RWPE2 (cell line): ENCODE data around the gene OTOR.

ENCODE experiments used
- ATAC-seq: fragments of 200-7000 bp; cut with Tn5 transposase; 3 replicates; pipeline ENCODE4 v1.9.1; 2021; ENCODE audit warnings: low read depth
- DNase-seq: peaks from one replicate; pipeline ENCODE4 v3.0.0-alpha.2; 2020; ENCODE audit warnings: low spot score
- H3K27ac ChIP-seq: fragments of 450-650 bp; 2 replicates; pipeline ENCODE4 v1.5.1; 2017; ENCODE audit warnings: mild to moderate bottlenecking; ENCODE audit not compliant: poor library complexity, severe bottlenecking
- H3K27me3 ChIP-seq: fragments of 250-450 bp; sonication (Bioruptor Pico); 2 replicates; pipeline ENCODE4 v1.5.1; 2021; ENCODE audit warnings: mild to moderate bottlenecking, moderate library complexity; ENCODE audit not compliant: insufficient read depth, poor library complexity, severe bottlenecking
- H3K36me3 ChIP-seq: fragments of 250-450 bp; sonication (Bioruptor Pico); 2 replicates; pipeline ENCODE4 v1.5.1; 2020; ENCODE audit warnings: low read depth, mild to moderate bottlenecking, moderate library complexity
- H3K4me1 ChIP-seq: fragments of 250-450 bp; sonication (Bioruptor Pico); 2 replicates; pipeline ENCODE4 v1.5.1; 2021; ENCODE audit warnings: mild to moderate bottlenecking, moderate library complexity; ENCODE audit not compliant: insufficient read depth, poor library complexity, severe bottlenecking
- H3K4me3 ChIP-seq: fragments of 250-450 bp; sonication (Bioruptor Pico); 2 replicates; pipeline ENCODE4 v1.5.1; 2021; ENCODE audit warnings: mild to moderate bottlenecking, moderate library complexity; ENCODE audit not compliant: severe bottlenecking
- H3K9me3 ChIP-seq: fragments of 250-450 bp; sonication (Bioruptor Pico); 2 replicates; pipeline ENCODE4 v1.5.1; 2021; ENCODE audit warnings: mild to moderate bottlenecking, moderate library complexity; ENCODE audit not compliant: severe bottlenecking
- TF ChIP-seq, protein P1 (sequence below): fragments of 450-650 bp; IDR thresholded peaks from one replicate; pipeline ENCODE4 v1.5.1; 2017; ENCODE audit warnings: mild to moderate bottlenecking, moderate library complexity; ENCODE audit not compliant: poor library complexity, severe bottlenecking

OTOR gene, protein sequence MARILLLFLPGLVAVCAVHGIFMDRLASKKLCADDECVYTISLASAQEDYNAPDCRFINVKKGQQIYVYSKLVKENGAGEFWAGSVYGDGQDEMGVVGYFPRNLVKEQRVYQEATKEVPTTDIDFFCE

DNA sequence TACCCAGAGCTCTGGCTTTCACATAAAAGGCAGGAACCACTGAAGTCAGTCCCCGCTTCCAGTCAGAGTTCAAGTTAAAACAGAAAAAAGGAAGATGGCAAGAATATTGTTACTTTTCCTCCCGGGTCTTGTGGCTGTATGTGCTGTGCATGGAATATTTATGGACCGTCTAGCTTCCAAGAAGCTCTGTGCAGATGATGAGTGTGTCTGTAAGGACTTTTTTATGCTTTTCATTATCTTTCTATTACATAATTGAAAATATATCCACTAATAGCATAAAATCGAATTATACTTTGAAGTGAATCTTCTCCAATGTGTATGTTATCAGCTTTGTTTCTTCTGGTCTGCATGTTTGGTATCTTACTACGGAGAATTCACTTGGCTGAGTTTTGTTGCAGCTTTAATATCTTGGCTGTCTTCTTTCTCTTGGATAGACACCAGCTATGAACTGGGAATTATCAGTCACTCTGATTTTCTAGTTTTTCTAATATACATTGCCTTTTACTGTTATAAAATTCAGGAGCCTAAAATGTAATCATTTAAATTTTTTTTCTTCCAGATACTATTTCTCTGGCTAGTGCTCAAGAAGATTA lies at the start of gene OTOR:
Gene OTOR, plus strand, starts transcription at position 51 of the 593 bp plus-strand sequence. Its CDS starts 44 bp downstream, at position 95.
- Histone ChIP-seq H3K4me3 (no peak within 1 kb of the TSS), H3K27ac (no peak within 1 kb of the TSS), H3K4me1 (no peaks in the 10 kb centered on the region), H3K36me3 (no peaks in the 10 kb centered on the region), H3K9me3 (no peaks in the 10 kb centered on the region), H3K27me3 (peaks cover 8% of the 10 kb centered on the region)
- ATAC-seq (no peak), DNase-seq (no peak)
- TF ChIP-seq, protein P1, sequence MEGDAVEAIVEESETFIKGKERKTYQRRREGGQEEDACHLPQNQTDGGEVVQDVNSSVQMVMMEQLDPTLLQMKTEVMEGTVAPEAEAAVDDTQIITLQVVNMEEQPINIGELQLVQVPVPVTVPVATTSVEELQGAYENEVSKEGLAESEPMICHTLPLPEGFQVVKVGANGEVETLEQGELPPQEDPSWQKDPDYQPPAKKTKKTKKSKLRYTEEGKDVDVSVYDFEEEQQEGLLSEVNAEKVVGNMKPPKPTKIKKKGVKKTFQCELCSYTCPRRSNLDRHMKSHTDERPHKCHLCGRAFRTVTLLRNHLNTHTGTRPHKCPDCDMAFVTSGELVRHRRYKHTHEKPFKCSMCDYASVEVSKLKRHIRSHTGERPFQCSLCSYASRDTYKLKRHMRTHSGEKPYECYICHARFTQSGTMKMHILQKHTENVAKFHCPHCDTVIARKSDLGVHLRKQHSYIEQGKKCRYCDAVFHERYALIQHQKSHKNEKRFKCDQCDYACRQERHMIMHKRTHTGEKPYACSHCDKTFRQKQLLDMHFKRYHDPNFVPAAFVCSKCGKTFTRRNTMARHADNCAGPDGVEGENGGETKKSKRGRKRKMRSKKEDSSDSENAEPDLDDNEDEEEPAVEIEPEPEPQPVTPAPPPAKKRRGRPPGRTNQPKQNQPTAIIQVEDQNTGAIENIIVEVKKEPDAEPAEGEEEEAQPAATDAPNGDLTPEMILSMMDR, result no peak

DNA sequence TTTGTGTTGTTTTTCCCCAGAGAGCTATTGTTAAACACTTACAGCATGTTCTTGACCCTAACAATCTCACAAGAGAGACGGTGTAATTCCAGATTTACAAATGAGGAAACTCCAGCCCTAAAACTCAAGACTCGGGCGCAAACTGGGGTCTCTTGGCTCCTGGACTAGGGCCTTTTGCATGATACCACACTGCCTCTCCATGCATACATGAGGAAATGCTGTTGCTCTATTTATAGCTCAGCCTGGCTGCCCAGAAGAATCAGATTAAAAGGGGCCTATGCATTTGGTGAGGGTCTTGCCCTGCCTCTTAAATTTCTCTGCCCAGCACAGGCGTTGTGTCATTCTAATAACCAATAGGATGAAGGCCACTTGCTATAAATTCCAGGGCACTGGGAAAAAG lies 48.9 kb upstream of the OTOR start:
- H3K9me3 ChIP-seq, result no peaks in the 10 kb centered on the region
- no peak overlapping the region for H3K4me3 ChIP-seq
- peaks cover 4% of the 10 kb centered on the region for H3K27me3 ChIP-seq
- no peaks in the 10 kb centered on the region for H3K4me1 ChIP-seq
- ATAC-seq, result no peak
- TF ChIP-seq, protein P1, result no peak
- no peak overlapping the region for H3K27ac ChIP-seq
- no peaks in the 10 kb centered on the region for H3K36me3 ChIP-seq
- no peak for DNase-seq

DNA sequence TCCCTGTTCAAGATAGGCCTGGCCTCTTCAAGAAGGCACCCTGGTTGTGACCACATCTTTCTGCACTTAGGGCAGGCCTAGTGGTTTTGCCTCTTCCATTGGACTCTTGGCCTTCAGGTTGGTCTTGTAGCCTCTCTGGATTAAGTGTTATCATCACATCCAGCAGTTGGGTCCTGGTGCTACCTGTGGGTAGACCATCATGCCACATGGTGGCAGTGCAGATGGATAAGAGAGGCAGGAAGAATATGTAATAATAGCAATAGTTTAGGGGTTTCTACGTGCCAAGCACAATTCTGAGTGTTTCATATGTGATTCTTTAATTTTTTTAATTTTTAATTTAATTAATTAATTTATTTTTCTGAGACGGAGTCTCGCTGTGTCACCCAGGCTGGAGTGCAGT lies 46.9 kb upstream of the OTOR start:
- Histone ChIP-seq H3K4me3 (no peak overlapping the region), H3K36me3 (no peaks in the 10 kb centered on the region), H3K27ac (no peak overlapping the region), H3K27me3 (no peaks in the 10 kb centered on the region), H3K9me3 (no peaks in the 10 kb centered on the region), H3K4me1 (no peaks in the 10 kb centered on the region)
- ATAC-seq (0 out of 3 replicates have a peak, but pooled peaks have one; percentile 41), DNase-seq (no peak)
- TF ChIP-seq, protein P1, result peak; percentile 57

DNA sequence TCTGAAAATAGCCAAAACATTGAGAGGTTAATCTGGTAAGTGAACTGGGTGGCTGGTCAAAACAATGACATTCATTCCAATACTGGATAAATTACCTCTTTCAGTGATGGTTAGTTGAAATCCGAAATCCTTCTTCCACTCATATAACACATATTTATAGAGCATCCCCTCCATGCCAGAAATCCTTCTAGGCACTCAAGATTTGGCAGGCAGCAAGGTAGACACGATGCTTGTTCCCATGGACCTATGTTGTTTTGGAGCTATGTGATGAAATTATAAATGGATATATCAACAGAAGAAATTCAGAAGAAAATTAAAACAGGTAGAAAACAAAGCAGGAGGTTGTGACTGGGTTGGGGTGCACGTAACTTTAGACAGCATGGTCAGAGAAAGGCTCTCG lies 44.6 kb upstream of the OTOR start:
- Histone ChIP-seq H3K27me3 (no peaks in the 10 kb centered on the region), H3K27ac (no peak overlapping the region), H3K36me3 (no peaks in the 10 kb centered on the region), H3K4me1 (no peaks in the 10 kb centered on the region), H3K4me3 (no peak overlapping the region), H3K9me3 (no peaks in the 10 kb centered on the region)
- DNase-seq, result no peak
- TF ChIP-seq, protein P1, result no peak
- ATAC-seq, result no peak

DNA sequence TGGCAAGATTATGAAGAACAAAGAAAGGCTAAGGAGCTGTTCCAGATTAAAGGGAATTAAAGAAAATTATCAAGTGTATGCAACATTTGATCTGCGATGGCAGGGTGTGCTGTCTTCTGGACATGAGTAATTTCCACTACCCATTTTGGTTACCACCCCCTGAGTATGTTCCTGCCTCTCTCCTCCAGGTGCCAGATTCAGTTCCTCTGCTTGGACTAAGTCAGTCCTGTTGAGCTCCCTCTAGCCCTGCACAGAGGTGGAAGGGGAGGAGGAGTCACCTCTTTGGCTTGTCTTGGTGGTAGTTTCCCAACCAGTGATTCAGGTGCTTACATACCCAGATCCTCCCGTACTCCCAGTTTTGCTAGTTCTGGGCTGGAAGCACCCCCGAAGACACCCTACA lies 40.5 kb upstream of the OTOR start:
- H3K36me3 ChIP-seq, result no peaks in the 10 kb centered on the region
- ATAC-seq, result peak; percentile 49; the same call in 1 of the 3 replicates
- no peak overlapping the region for H3K27ac ChIP-seq
- TF ChIP-seq, protein P1, result no peak
- no peak for DNase-seq
- no peaks in the 10 kb centered on the region for H3K9me3 ChIP-seq
- H3K27me3 ChIP-seq, result peaks cover 11% of the 10 kb centered on the region
- no peaks in the 10 kb centered on the region for H3K4me1 ChIP-seq
- no peak overlapping the region for H3K4me3 ChIP-seq
